Esophagus muscularis mucosa (tissue), 4 donors: ENCODE measurements around the gene CCNL2.

Source experiments
- EP300 ChIP-seq: sonication (generic); formaldehyde crosslinking; IDR thresholded peaks from one replicate; pipeline ENCODE4 v1.6.1; 2017; ENCODE audit warnings: antibody characterized with exemption
- POLR2A ChIP-seq: fragments of 450-650 bp; IDR thresholded peaks from one replicate; pipeline ENCODE4 v1.6.1; 2017; ENCODE audit warnings: antibody characterized with exemption, moderate library complexity, mild to moderate bottlenecking, low read depth
- TF ChIP-seq, protein P1 (sequence below), 3 experiments: fragments of 200-600 bp in 2 of 3; fragments of 450-650 bp in 1 of 3; sonication (generic) in 2 of 3; IDR thresholded peaks; one replicate each; pipeline ENCODE4 v1.5.1; 2017 to 2019; ENCODE audit warnings: antibody characterized with exemption in 3 of 3, mild to moderate bottlenecking in 2 of 3, moderate library complexity in 1 of 3

DNA sequence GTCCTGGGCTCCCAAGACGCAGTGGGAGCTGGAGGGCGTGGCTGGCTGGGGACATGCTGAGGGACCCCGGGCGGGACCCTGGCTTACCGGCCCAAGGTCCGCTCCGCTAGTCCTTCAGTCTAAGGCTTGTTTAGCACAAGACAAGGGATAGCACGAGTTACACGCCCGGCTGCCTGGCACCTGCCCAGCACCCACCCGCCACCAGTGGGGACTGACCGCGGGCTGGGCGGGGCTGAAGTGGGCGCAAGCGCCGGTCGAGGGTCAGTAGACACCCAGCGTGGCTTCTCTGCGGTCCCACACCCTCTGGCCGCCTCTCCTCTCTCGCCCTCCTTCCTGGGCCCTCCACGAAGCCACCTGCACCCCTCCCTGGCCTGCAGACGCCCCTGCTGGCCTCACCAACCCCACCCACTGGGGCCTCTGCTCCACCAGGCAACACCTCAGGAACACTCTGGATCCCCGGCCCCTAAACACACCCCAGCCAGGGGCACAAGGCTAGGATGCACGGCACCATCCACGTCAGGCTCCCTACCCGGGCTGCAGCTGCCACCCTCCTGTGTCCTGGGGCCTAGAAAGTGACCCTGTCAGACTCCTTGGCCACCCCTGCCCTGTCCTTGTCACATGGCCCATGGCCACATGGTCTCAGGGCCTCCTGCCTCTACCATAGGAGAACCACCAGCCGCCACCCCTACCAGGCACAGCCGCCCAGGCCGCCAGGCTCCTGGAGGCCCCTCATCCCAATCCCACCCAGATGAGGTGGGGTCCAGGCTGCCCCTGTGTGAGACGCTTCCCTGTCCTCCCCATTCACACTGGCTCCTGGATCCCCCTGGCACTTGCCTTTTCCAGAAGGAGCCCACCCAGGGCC is 62.0 kb downstream of the CCNL2 start:
- TF ChIP-seq POLR2A = no peak
- TF ChIP-seq, protein P1, sequence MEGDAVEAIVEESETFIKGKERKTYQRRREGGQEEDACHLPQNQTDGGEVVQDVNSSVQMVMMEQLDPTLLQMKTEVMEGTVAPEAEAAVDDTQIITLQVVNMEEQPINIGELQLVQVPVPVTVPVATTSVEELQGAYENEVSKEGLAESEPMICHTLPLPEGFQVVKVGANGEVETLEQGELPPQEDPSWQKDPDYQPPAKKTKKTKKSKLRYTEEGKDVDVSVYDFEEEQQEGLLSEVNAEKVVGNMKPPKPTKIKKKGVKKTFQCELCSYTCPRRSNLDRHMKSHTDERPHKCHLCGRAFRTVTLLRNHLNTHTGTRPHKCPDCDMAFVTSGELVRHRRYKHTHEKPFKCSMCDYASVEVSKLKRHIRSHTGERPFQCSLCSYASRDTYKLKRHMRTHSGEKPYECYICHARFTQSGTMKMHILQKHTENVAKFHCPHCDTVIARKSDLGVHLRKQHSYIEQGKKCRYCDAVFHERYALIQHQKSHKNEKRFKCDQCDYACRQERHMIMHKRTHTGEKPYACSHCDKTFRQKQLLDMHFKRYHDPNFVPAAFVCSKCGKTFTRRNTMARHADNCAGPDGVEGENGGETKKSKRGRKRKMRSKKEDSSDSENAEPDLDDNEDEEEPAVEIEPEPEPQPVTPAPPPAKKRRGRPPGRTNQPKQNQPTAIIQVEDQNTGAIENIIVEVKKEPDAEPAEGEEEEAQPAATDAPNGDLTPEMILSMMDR (IDR thresholded peaks at IDR 0.05) = no peak
- no peak for TF ChIP-seq EP300
